ENCODE results near the gene E4F1.

E4F1 gene

DNA sequence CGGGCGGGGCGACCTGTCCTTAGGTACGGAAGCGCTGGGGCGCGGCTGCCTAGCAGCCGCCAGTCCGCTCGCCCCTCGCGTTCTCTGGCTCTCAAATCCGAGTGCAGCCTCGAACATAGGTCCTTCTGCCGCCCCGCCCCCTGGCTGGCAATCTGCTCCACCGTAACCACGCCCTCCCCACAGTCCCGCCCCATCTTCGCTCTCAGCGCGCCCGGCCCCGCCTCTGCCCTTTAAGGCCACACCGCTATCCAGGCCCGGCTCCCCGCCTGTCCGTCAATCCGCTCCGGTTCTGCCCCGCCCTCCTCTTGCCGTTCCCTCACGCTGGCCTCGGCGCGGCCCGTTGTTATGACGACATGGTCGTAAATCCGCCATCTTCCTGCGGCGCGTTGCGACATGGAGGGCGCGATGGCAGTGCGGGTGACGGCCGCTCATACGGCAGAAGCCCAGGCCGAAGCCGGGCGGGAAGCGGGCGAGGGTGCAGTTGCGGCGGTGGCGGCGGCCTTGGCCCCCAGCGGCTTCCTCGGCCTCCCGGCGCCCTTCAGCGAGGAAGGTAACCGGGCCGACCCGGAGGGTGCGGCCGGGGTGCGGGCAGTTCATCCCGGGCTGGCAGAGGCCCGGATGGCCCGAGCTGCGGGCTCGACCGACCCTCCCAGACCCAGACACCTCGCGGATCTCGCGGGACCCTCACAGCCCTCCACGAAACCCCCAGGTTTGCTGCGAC lies at the start of gene E4F1:
TSS of gene E4F1 (plus strand) at position 371 of the 721 bp plus-strand sequence. CDS start at position 394, 23 bp downstream.
- peak; percentile 97 for DNase-seq (ENCODE audit: low read depth)

DNA sequence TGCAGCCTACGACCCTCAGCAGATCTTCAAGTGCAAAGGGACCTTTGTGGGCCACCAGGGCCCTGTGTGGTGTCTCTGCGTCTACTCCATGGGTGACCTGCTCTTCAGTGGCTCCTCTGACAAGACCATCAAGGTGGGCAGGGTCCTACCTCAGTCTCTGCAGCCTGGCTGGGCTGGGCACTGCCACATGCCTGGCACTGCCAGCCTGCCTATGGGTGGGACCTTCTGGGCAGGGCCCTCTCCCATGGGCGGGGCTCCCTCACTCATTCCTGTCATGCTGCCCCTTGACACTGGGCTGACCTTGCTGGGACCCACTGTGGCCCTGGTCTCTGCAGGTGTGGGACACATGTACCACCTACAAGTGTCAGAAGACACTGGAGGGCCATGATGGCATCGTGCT lies 49.5 kb upstream of the E4F1 start:
- DNase-seq (ENCODE audit: low read depth): no peak

DNA sequence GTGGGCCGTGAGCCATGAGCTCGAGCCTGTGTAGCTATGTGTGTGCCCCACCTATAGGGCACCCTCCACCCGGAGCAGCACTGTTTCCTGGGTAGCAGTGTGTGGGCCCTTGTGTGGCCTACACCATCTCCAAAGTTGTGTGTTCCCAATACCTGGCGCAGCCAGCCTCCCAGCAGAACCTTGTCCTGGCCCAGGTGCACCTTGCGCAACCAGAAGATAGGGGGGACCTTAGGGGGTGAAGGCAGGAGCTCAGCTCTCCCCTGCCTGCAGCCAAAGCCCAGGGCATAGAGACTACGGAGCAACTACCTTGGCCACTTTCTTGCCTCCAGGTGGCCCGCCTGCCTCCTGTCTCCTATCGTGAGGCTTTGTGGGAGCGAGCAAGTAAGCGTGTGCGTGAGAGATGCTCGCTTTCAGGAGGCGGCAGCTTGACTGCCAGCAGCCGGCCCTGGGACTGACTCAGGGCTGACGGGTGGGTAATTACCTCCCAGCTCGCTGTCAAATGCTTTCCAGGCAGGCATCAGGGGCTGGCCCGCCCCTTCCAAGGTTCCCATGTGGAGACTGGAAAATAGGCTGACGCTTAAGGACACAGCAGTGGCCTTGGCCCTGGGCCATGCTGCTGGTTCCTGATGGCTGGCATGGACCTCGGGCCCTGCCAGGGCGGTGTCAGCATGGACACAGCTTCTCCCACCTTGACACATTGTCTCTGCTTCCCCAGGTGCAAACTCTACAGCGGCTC lies 48.8 kb upstream of the E4F1 start:
- no peak for DNase-seq (ENCODE audit: low read depth)

DNA sequence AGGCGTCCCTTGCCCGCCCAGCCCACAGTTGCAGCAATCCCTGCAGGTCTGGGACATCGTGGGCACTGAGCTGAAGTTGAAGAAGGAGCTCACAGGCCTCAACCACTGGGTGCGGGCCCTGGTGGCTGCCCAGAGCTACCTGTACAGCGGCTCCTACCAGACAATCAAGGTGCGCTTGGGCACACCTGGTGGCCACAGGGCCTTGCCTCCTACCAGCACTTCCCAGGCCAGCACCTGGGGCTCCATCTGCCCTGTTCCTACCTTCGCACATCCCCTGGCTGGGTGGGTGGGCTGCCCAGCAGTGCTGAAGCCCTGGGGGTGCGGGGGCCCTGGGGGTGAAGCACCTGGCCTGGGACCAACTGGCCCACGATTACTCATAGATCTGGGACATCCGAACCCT lies 47.9 kb upstream of the E4F1 start:
- DNase-seq (ENCODE audit: low read depth): no peak

- DNase-seq (ENCODE audit: low read depth): no peak
These were observed 47.3 kb upstream of the E4F1 start for GRCh38 chr16:2176047-2176446.

DNA sequence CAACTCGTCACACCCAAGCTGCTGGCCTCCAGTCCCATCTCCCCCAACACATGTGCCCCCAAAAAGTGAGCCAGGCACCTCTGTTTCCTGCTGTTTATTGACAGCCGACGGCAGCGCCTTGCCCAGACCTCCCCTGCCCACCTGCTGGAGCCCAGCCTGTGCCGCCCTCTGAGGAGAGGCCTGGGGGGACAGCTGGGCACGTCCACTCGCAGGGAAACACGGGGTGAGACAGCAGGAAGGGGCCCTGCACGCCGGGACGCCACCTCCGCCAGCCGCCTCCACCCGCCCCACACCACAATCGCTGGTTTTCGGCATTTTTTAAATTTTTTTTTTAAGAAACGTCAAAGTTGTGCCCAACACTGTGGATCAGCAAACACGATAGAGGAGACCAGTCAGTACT lies 46.3 kb upstream of the E4F1 start:
- DNase-seq (ENCODE audit: low read depth): no peak

DNA sequence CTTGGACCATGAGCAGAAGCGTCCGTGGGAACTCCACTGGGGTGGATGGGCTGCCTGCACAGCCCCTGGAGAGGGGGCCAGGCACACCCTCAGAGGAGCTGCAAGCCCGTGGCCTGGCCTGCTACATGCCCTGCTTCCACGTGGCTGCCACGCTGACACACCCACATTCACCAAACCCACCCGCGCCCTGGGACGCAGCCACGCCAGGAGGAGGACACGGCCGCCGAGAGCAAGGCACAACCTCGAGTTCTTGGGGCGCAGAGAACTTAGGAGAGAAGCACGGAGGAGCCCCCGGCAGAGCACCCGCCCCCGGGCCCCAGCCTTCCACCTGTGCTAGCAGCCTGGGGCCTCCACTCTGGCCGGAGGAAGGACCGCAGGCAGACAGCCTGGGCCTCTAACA lies 45.8 kb upstream of the E4F1 start:
- no peak for DNase-seq (ENCODE audit: low read depth)

DNA sequence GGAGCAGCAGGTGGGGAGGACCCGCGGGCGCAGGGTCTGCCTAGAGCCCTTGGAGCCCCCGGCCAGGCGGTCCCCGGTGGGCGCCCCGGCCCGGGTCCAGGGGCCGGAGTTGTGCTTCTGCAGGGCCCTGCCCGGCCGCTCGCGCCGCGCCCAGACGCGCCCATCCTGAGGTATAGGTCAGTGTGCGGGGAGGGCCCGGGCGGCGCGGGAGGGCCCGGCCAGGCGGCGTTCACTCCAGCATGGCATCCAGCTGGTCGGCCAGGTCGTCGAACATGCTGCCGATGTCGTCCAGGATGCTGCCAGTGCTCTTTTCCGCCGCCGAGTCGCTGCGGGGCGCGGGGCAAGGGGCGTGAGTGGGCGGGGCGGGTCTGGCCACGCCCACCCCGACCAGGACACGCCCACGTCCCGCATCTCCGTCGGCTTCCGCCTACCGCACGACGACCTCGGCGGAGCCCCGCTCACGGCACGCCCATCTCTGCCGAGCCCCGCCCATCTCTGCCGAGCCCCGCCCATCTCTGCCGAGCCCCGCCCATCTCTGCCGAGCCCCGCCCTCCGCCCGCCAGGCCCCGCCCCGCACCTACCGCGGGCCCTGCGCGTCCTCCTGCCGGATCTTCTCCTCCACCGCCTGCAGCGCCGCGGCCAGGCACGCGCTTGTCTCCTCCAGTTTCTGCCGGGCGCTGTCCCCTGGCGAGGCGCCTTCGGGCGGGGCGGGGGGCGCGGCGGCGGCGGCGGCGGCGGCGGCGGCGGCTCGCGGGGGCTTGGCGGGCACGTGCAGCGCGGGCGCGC lies 44.9 kb upstream of the E4F1 start:
- no peak for DNase-seq (ENCODE audit: low read depth)

DNA sequence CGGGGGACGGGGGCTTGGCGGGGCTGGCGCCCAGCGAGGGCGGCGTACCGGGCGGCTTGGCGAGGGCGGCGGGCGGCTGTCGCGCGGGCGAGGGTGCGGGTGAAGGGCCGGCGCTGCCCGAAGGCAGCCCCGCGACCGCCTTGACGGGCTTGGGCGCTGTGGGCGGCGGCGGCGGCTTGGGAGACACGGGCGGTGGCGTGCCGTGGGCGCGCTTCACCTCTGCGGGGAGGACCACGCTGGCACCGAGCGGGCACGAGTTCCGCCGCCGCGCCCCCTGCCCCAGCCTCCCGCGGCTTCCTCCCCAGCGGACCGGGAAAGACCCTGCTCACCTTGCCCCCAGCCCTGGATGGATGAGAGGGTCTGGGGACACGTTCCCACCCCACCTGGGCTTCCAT lies 44.3 kb upstream of the E4F1 start:
- DNase-seq (ENCODE audit: low read depth): no peak

- DNase-seq (ENCODE audit: low read depth): no peak
These were observed 43.8 kb upstream of the E4F1 start for GRCh38 chr16:2179576-2179975.

DNA sequence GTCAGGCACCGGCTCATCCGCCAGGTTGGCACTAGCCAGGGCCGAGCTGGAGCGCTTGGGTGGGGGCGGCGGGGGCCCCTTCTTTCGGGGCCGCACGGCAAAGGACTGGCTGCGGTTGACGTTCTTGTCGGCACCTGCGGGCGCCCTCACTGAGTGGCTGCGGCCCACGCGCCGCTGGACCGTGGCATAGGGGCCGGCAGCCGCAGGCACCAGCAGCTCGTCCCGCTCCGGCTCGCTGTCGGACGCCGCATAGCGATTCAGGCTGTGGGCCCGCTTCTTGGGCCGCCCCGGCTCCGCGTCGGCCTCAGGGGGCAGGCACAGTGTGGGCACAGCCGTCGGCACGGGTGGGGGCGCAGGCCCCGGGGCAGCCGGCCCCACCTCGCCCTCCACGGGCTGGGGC lies 42.9 kb upstream of the E4F1 start:
- DNase-seq (ENCODE audit: low read depth): no peak

- no peak for DNase-seq (ENCODE audit: low read depth)
These were observed 42.1 kb upstream of the E4F1 start for GRCh38 chr16:2180962-2181923.

DNA sequence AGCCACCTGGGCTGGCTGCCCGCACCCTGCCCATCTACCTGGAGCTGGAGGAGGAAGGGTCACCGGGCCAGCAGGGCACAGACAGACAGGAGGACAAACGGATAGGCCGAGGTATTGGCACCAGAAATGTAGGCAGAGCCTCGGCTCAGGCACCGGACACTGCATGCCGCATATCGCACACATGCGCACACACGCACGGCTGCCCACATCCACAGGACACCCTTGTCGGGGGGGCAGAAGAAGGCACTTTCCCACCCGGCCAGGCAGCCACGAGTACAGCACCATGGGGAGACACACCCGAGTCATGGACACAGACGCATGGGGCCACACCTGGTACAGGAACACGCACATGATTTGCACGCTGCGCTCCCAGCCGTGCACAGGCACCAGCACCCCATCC lies 41.4 kb upstream of the E4F1 start:
- no peak for DNase-seq (ENCODE audit: low read depth)

- DNase-seq (ENCODE audit: low read depth): no peak
These were observed 39.7 kb upstream of the E4F1 start for GRCh38 chr16:2183671-2184070.

DNA sequence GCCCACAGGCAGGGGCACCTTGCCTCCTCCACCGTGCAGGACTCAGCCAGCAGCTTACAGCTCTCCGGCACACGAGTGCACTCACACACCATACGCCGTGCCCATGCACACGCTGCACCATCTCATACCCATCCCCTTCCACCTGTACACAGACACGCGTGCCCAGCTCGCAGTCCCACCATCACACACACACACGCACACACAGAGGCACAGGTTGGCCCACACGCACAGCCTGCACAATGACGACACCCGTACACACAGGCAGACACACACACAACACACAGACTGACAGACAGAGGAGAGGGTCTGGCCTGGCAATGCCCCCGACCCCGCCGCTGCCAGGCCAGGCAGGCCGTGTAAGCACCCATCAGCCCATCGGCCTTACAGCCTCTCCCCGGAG lies 39.0 kb upstream of the E4F1 start:
- no peak for DNase-seq (ENCODE audit: low read depth)

GRCh38 chr16:2184962-2185361 lies 38.4 kb upstream of the E4F1 start:
- no peak for DNase-seq (ENCODE audit: low read depth)

GRCh38 chr16:2186064-2186463 lies 37.3 kb upstream of the E4F1 start:
- no peak for DNase-seq (ENCODE audit: low read depth)

DNA sequence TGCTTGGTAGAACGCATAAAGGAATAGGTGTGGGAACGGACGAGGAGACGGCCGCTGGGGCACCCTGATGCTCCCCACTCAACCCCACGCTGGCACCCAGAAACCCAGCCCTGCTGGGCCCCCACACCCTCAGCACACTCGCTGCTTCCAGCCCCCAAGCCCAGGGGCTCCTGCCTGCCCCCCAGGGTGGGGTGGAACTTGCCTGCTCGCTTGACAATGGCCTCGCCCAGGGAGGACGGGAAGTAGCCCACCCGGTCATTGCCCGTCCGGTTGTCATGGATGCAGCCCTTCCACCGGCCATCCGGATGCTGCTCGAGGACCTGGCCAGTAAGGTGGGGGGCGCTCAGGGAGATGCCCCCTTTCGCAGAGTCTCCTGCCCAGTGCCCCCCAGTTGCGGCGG lies 36.9 kb upstream of the E4F1 start:
- DNase-seq (ENCODE audit: low read depth): no peak

GRCh38 chr16:2187212-2187611 lies 36.2 kb upstream of the E4F1 start:
- DNase-seq (ENCODE audit: low read depth): no peak

DNA sequence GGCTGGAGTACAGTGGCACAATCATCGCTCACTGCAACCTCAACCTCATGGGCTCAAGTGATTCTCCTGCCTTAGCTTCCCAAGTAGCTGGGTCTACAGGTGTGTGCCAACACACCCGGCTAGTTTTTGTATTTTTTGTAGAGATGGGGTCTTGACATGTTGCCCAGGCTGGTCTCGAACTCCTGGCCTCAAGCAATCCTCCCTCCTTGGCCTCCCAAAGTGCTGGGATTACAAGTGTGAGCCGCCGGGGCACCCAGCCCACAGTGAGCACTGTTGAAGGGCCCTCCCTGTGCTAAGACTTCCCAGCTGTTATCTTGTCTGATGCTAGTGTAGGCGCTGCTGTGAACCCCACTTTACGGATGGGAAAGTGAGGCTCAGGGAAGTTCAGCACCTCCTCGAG lies 35.0 kb upstream of the E4F1 start:
- DNase-seq (ENCODE audit: low read depth): no peak

DNA sequence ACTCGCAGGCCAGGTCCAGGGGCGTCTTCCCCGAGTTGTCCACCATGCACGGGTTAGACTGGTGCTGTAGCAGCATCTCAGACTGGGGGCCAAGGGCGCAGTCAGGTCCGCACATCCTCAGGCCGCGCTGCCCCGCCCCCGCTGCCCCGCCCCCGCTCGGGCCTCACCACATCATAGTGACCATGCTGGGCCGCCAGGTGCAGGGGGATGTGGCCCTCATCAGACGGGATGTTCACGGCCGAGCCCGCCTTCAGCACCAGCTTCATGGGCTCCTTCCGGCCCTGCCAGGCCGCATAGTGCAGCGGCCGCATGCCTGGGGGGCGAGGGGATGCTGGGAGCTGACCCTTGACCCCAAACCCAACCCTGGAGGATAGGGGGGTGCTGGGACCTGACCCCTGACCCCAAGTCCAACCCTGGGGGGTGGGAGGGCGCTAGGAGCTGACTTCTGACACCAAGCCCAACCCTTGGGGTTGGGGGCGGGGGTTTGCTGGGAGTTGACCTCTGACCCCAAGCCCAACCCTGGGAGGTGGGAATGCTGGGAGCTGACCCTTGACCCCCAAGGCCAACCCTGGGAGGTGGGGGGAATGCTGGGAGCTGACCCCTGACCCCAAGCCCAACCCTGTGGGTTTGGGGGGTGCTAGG lies 34.0 kb upstream of the E4F1 start:
- no peak for DNase-seq (ENCODE audit: low read depth)
